Fibroblast of skin of back (primary cell): ENCODE data around the gene S100A13. TPM values are rescaled to one million over a fixed set of nuclear protein-coding genes. Genes with fewer than 3 reads are reported as not detected.
A peak's percentile ranks its signal among the peaks of the same experiment; 100 is the strongest.
"Not testable (repeated sequence)": the region's sequence is repeated elsewhere in the genome, so short reads cannot be mapped to it uniquely, and the experiment has no call there.

ENCODE experiments used
- DNase-seq: peaks from one replicate; pipeline ENCODE4 v3.0.0-alpha.2; 2013
- polyA plus RNA-seq, 2 experiments: library from polyadenylated mRNA; unstranded; fragments of 120-200 nt; gene quantifications; one replicate each; pipeline ENCODE4 v1.2.1, GENCODE V29; 2013; ENCODE audit not compliant: insufficient read length in 2 of 2

The S100A13 gene
- polyA plus RNA-seq (2013, experiment 1 of 2; ENCODE audit: insufficient read length), result 137 TPM
- polyA plus RNA-seq (2013, experiment 2 of 2; ENCODE audit: insufficient read length), result 92.7 TPM

DNA sequence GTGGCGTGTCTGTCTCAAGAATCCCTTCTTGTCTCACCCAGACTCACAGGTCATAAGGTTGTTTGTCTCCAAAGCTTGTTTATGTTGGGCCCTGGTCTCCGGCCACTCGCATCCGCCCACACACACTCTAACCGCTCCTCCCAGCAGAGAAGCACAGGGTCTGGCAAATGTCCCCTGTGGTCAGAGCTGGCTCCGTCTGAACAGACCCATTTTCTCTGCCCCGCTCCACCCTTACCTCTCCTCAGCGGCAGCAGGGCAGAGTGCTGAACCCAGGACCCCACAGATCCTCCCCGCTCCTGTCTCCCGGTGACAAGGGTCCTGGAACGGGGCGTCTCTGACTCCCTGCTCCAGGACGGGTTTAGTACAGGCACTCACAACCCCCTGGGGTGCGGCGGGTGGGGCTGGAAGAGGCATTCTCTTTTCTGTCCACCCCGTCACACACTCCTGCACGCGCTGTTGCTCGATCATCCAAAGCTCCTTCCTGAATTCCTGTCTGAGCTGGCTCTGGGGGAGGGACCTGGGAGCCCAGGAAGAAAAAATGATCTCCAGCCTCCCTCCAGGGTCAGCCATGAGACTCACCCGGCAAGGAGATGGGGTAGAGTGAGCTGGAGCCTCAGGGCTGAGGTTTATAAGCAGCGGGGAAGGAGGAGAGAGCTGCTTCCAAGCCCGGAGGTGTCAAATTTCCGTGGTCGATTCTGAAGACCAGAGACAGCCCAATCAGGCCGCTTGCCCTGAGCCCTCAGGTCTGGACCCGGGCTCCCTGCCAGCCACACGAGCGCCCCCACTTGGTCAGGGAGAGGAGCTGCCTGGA, at the start of gene S100A13:
Gene S100A13, minus strand, starts transcription at position 602 of the 811 bp plus-strand sequence. CDS start 1,033 bp downstream, outside the sequence.
- peak; percentile 95 for DNase-seq

DNA sequence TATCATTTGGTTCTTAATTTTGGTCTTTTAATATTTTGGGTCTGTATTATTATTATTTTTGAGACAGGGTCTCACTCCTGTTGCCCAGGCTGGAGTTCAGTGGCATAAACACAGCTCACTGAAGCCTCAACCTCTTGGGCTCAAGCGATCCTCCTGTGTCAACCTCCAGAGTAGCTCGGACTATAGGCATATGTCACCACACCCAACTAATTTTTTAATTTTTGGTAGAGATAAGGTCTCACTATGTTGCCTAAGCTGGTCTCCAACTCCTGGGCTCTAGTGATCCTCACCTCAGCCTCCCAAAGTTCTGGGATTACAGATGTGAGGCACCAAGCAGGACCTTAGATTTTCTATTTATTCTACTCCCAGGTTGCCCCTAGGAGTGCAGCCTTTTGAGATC, 46.2 kb upstream of the S100A13 start:
- no peak for DNase-seq

DNA sequence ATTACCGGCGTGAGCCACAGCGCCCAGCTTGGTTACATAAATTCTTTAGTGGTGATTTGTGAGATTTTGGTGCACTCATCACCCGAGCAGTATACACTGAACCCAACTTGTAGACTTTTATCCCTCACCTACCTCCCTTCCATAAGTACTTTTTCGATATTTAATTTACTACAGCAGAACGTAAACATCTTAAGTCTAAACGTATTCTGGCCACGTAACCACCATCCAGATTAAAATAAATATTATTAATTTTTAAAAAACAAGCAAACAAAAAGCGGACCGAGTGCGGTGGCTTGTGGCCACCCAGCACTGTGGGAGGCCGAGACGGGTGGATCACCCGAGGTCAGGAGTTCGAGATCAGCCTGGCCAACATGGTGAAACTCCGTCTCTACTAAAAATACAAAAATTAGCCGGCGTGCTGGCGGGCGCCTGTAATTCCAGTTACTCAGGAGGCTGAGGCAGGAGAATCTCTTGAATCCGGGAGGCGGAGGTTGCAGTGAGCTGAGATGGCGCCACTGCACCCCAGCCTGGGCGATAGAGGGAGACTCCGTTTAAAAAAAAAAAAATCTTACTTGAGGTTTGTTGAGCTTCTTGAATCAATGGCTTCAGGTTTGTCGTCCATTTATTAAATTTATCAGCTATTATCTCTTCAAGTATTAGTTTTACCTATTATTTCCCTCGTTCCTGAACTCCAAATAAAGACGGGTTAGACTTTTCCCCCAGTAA, 44.5 kb upstream of the S100A13 start:
- not testable (repeated sequence) for DNase-seq

DNA sequence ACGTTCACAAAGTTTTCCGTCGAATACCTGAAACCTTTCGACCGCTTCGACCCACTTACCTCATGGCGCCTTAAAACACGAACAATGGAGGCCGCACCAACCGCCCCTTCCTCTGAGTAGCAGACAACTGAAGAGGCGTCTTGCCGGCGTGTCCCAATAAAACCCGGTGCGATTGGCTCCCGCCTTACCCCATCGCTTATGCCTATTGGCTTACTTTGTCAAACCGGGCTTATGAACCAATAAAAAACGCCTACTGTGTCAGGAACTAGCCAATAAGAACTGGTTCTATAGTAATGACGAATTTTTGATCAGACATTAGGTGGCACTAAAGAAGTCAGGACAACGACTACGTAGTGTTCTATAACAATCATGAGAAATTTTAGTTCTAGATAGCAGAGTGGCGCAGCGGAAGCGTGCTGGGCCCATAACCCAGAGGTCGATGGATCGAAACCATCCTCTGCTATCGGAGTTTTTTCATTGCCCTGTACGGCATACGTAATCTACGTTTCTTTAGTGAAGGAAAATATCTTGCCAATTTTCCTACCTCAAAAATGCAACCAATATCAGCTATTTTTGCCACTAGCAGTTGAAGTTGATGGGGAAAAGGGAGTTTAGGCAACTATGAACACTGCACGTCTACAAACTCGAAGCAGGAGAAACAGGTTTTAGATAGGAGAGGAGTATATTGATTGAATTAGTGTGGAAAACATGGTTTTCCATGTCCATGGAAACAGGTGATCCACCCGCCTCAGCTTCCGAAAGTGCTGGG, 43.7 kb upstream of the S100A13 start, which contains the start of gene ILF2:
Gene ILF2, minus strand, starts transcription at position 135 of the 769 bp plus-strand sequence. Its CDS starts 71 bp downstream, at position 64.
- DNase-seq, result peak; percentile 99

DNA sequence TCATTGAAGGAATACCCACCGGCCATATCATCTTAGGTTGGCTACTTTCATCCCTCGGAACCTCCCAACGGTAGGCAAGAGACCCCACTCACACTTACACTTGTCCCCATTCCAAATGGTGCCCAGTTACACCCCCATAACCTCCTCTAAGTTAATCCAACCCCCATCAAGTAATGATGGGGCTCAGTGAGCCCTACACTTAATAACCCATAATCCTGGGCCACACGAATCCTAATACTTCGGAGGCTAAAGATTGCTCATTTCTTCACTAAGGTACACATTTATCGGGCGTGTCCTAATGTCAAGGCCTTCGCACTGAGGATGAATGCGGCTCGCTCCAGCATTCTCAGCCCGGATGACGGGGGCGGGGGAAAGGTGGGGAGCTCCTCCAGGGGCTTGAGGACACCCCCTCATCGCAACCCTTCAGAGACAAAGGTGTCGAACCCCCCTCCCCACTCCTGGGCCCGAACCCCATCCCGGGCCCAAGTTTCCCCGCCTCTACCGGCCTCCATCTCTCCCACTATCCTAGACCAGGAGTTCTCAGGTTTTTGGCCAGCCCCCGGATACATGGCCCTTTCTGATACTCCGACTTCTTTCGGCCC, 43.1 kb upstream of the S100A13 start:
- DNase-seq, result no peak

DNA sequence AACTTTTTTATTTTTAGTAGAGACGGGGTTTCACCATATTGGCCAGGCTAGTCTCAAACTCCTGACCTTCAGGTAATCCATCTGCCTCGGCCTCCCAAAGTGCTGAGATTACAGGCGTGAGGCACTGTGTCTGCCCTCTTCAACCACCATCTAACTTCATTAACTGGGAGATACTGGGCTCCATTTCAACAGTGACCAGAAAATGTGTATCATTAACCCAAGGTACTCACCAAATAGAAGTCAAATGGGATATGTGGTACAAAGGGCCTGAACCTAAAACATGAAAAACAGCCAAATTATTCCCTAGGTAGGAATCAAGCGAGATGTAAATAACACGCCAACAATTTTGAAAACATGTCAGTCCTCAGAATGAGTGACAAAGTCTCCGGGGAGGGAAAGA, 42.3 kb upstream of the S100A13 start:
- no peak for DNase-seq

DNA sequence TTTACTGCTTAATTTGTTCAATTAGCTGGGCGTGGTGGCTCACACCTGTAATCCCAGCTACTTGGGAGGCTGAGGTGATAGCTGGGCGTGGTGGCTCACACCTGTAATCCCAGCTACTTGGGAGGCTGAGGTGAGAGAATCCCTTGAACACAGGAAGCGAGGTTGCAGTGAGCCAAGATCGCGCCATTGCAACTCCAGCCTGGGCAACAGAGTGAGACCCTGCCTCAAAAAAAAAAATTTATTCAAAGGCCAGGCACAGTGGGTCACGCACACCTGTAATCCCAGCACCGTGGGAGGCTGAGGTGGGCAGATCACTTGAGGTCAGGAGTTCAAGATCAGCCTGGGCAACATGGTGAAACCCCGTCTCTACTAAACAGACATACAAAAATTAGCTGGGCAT, 41.4 kb upstream of the S100A13 start:
- DNase-seq, result not testable (repeated sequence)

DNA sequence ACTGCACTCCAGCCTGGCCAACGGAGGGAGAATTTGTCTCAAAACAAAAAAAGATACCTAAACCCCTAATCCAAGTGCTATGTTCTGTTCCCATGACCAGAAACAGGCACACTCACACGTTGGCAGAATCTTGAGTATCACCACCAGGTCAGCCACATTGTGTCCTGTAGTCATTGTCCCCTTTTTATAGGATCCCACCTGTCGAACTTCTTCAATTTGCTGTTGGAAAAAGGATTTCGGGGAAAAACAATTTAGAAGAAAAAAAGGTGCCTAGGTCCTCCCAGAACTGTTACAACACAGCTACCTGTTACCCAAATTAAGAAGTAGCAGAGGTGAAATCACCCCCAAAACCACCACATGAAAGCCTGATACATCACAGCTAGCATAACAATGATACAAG, 40.1 kb upstream of the S100A13 start:
- DNase-seq, result no peak

DNA sequence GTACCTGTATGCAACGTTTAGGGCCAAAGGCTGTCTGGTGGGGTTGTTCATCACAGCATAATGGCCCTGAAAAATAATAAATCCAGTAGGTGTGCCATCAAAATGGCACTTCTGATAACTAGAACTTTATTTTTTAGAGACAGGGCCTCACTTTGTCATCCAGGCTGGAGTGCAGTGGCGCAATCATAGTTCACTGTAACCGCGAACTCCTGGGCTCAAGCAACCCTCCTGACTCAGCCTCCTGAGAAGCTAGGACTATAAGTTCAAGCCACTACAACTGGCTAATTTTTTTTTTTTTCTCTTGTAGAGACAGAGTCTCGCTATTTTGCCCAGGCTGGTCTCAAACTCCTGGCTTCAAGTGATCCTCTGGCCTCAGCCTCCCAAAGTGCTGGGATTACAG, 35.9 kb upstream of the S100A13 start:
- DNase-seq, result no peak

DNA sequence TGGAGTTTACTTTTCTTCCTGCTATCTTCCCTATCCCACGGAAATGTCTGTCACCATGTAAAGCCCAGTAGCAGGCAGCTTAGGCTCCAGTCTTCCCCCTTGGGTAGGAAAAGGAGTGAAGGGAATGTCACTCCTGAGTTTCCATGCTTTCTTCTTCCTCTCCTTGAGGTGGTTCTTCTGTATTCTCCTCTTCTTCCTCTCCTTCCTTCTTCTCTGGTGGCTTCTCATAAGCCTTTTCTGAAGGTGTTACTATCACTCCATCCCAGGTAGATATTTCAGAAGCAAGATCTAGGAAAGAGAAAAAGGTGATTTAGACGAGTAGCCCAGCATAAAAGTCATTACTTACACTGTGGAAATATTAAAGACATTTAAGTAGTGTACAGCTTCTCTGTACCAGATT, 35.0 kb upstream of the S100A13 start:
- no peak for DNase-seq

DNA sequence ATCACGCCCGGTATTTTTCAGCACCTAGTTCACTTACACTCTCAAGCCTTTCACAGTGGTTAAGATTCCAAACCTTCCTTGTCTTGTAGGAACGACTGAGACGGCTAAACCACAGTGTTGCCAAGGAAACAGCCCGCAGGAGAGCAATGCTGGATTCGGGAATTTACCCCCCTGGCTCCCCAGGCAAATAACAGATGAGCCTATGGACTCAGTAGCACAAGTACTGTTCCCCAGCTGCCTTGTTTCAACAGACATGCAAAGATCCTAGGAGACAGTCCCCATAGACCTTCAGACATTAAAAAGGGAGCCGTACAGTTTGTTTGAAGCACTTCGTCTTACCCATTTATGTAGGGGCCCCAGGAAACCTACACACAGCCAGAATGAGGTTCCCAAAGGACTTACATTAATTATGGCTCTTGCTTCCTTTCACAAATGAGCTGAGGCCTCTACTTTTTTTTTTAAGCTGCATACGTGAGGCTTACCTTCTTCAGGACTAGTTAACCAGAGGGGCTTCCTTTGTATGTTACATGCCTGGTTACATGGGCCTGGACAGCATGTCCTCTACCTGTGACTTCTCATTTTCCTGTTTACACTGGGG, 33.9 kb upstream of the S100A13 start:
- no peak for DNase-seq

DNA sequence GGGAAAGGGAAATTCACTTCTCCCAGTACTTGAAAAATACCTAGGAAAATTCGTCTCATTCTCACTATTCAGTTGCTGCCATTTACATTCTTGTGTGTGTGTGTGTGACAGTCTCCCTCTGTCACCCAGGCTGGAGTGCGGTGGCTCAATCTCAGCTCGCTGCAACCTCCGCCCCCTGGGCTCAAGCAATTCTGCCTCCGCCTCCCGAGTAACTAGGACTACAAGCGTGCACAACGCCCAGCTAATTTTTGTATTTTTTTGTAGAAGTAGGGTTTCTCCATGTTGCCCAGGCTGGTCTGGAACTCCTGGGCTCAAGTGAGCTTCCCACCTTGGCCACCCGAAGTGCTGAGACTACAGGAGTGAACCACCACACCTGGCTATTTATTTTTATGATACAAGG, 32.4 kb upstream of the S100A13 start:
- no peak for DNase-seq

DNA sequence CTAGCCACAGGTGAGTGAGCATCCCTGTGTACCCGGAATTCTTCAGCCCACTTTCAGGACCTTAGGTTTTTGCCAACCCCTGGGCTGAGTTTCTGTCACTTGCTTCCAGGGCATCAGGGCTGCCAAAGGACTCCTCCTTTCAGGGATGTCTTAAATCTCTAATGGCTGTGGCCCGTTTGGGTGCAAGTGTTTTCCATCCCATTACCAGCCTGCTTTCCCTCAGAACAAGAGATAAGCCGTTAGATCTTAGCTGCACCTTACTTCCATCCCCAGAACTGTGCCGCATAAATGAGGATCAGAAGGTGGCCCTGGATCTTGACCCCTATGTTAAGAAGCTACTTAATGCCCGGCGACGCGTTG, 31.9 kb upstream of the S100A13 start:
- no peak for DNase-seq

DNA sequence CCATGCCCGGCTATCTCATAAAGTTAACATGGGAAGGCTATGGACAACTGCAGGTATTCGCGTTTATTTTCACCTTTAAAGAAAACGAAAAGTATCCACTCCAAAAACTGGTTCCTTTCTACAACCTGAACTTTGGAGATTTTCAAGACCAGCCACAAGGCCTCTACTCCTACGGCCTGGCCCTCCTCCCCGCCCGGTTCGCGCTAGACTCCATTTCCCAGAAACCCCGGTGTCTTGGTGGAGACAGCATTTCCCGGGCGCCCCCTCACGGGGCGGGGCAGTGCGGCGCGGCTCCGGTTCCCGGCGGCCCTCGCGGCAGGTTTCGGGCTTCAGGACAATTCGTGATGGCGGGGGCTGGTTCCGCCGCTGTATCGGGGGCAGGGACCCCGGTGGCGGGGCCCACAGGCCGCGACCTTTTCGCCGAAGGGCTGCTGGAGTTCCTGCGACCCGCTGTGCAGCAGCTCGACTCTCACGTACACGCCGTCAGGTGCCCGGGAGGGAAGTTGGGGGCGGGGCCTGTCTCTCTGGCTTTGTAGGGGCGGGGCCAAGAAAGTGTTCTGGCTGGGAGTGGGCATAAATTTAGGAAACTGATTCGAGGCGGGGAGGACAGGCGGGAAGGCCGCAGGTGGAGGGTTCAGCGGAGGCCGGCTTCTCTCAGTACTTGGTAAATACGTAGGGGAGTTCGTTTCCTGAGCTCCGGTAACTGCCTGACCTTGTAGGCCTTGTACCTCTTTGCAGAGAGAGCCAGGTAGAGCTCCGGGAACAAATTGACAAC, 31.3 kb upstream of the S100A13 start, which contains the start of gene SNAPIN:
Gene SNAPIN, plus strand, starts transcription at position 304 of the 775 bp plus-strand sequence. Its CDS starts 41 bp downstream, at position 345.
- peak; percentile 92 for DNase-seq

DNA sequence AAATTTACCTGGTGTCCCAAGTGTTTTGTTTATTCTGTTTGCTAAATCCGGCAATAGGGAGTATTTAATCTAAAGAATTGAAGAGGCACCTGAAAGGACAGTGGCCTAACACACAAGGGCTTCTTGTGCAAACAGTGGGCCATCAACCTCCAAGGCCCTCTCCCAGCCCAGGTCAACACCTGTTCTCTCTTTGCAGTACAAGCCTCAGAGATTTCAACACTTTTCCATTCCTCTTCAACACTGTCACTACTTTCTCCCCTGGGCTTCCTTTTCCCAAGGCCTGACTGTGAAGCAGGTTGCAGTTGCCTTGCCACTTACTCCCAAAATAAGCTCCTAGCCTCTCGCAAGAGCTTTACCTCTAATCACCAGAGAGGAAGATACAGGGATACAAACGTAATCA, 28.0 kb upstream of the S100A13 start:
- no peak for DNase-seq

DNA sequence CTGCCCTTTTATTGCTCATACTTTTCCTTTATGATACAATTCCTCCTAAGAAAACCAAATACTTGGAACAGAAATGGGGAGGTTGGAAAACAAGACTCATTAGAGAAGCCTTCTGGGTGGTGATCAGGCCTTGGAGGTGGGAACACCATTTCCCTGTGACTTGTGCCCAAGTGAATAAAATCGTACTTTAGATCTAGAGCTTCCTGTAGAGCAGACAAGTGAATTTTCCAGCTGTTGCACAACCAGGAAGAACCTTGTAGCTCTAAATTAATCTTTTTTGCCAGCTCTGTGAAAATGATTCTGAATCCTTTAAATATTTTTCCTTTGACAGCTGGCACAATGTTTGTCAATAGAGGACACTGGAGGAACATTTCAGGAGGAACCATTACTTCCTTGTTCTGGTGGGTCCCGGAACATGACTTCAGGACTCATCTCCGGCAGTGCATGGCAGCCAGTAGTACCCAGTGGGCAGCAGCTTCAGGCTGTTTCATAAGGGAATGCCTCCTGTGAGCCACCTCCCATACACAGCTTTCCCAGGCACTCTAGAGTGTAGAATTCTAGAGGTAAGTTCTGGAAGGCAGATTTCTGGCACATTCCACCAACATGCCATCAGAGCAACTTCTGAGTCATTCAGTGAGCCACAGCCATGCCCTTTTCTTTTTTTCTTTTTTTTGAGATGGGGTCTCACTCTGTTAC, 25.6 kb upstream of the S100A13 start:
- peak; percentile 69 for DNase-seq

DNA sequence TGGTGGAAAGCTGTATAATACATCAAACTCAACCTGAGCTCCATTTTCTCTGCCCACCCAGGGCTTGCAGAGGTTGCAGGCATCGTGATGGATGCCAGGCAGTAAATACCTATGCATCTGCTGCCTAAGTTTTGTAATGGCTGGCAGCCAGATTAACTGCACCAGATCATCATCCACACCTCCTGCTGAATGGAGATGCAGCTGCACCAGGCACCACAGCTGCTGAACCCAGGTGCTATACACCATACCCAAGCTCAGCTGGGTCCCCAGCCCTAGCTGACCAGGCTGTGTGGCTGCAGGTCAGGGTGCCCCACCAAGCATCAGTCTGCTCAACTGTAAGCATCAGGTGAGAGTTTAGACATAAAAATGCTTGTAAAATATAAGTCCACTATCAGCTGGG, 24.5 kb upstream of the S100A13 start:
- no peak for DNase-seq

DNA sequence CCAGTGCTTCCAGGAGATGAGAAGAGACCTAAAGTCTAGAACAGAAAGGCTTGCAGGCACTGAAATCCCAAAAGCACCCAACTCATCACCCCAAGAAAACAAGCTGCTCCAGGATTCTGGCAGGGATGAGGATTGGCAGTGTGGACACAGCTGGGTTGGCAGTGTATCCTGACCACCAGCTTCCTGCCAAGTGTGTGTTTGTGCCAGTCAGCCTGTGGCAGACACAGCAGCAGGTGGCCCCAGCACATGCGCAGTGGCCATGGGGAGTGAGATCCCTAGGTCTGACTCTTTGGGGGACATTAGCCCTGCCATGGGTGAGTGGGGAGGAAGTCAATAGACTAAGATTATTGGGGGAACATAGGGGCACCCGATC, 22.5 kb upstream of the S100A13 start:
- no peak for DNase-seq

DNA sequence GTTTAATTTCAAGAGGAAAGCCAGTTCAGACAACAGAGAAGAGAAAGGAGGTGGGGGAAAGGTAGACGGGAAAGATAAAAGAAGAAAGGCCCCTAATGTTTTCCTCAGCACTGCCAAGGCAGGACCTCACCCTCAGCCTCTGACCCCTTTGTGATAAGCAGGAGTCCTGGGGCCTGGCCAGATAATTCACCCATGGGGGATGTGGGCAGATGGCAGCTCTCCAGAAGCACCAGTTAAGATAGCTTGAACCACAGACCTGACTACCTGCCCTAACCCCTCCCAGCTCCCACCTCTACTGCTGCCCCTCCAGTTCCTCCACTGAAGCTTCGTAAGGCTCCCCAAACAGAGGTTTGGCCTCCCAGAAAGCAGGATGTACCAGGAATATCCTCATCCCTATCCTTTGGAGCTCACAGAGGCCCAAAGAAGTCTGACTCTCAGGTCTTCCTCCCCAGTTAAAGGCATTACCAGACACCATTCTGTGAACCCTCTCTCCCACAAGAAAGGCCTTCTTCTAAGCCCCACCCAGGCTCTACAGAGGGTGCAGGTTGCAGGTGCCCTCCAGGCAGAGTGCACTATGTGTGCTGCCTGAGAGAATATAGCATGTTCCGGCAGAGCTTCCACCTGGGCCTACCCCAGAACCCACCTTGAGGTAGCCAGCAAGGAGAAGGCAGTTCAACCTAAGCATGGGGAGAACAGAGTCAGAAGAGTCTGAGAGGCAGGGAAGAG, 22.0 kb upstream of the S100A13 start:
- no peak for DNase-seq
